Myocyte (in vitro differentiated cells): ENCODE measurements around the gene F12. TPM values are rescaled to one million over a fixed set of nuclear protein-coding genes. Genes with fewer than 3 reads are reported as not detected.
"Not testable (repeated sequence)": the region's sequence is repeated elsewhere in the genome, so short reads cannot be mapped to it uniquely, and the experiment has no call there.

Experiments
- DNase-seq: peaks from one replicate; pipeline ENCODE4 v3.0.0-alpha.2; 2012; ENCODE audit warnings: low read depth
- total RNA-seq: library from RNA; depleted of rRNA; stranded (reverse); fragments of >200 nt; gene quantifications from 2 replicates; pipeline ENCODE4 v1.2.3, GENCODE V29; 2014

The F12 gene
- total RNA-seq, 1 donor from 2014 or later, result 0.86 TPM

DNA sequence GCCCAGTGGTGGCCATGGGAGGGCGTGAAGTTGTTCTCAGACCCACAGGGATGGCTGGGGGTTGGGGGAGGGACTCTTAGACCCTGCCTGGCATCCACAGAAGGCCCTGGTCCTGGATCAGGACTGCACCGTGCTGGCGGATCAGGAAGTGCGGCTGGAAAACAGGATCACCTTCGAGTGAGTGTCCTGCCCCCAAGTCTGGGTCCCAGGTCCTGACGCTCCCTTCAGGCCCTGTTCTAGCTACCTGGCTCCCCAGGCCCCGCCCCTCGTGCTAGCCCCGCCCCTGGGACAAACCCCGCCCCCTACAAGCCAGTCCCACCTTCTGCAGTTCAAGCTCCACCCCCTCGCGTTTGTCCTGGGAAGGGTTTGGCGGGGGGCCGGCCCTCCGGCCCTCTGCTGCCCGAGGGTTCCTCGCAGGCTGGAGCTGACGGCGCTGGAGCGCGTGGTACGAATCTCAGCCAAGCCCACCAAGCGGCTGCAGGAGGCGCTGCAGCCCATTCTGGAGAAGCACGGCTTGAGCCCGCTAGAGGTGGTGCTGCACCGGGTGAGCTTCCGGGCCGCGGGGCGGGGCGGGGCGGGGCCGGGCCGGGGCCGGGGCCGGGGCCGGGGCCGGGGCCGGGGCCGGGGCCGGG lies 38.8 kb downstream of the F12 start:
- DNase-seq, result no peak

DNA sequence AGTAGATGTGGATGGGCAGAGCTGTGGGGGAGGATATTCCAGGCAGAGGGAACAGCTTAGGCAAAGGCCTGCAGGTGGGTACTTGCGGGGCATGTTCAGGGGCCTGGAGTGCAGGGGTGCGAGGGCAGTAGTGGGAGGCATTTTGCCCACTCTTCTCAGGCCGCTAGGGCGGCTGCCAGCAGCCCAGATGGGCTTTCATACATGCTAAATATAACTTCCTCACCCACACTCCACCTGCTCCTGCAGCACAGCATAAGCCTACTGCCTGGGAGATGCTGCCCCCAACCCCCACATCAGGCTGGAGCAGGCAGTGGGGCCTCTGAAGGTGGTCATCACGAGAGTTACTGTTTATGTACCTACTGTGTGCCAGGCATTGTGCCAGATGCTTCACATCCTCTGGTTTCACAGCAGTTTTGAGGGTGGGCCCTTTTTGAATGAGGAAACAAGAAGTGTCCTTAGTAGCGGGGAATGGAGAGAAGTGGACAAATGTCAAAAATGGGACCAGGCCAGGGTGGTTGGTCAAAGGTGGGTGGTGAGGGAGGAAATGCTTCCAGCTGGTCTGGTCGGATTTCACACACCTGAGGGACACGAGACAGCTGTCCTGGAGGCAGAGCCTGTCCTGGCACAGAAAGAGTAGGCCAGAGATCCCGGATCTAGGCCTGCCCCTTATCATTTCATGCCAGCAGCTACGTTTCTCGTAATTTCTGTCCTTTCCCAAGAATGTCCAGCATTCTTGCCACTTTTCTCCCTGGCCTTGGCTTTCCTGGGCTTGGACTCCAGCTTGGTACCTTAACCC lies 39.5 kb downstream of the F12 start:
- peak; percentile 83 for DNase-seq

DNA sequence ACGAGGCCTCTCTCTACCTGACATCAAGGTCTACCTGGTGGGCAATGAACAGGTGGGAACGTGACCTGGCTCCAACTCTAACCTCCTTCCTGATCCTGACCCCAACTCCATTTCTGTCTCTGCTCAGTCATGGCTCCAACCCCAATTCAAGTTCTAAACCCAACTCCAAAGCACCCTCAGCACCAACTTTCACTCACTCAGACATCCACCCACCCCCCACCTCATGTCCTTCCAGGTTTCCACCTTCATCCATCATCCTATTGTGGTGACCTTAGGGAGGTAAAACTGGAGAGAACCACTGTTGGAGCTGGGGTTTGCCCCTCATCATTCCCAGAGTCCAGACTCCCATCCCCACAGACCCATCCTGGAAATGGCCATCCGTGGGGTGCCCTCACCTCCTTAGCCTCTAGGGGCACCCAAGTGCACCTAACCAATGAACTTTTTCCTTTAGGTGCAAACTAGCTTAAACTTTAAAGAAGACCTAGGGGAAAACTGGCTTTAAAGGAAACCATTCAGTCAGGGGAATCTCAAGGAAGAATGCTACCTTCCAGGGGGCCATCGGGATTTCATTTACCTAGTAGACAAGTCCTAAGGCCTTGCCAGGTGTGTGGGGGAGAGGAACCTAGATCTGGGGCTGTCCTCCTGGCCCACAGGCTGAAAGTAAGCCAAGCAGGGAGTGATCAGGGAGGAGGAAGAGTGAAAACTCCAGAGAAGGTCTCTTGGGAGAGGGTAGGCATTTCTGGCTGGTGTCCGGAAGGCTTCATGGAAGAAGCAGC lies 40.3 kb downstream of the F12 start:
- peak; percentile 48 for DNase-seq

DNA sequence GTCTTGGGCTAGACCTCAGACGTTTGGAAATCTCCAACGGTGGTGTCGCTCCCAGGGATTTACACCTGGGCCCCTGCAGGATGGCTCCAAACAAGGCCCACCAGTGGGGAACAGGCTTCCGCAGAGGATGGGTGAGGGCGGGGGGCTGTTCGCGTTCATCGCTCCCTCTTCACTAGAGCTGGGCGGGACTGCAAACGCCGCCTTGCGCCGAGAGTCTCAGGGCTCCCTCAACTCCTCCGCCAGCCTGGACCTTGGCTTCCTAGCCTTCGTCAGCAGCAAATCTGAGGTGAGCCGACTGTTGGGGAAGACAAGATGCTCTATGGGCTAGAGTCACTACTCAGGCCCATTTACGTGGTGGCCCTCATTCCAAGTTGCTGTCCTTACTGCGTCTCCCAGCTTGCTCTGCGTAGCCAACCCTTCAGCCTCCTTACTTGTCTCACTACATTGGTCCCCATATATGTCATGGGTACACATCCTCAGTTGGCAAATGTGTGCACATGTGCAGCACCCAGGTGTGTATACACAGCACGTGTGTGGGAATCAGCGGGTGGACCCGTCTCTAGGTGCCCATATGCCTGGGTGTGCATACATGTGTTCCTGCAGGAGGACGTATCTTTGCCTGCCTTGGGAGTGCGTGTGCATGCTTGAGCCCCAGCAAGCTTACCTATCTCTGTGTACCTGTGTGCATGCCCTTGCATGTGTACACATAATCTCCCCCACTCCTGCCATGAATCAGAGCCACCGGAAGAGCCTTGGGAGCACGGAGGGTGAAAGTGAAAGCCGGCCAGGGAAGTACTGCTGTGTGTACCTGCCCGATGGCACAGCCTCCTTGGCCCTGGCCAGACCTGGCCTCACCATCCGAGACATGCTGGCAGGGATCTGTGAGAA lies 41.1 kb downstream of the F12 start:
- no peak for DNase-seq

DNA sequence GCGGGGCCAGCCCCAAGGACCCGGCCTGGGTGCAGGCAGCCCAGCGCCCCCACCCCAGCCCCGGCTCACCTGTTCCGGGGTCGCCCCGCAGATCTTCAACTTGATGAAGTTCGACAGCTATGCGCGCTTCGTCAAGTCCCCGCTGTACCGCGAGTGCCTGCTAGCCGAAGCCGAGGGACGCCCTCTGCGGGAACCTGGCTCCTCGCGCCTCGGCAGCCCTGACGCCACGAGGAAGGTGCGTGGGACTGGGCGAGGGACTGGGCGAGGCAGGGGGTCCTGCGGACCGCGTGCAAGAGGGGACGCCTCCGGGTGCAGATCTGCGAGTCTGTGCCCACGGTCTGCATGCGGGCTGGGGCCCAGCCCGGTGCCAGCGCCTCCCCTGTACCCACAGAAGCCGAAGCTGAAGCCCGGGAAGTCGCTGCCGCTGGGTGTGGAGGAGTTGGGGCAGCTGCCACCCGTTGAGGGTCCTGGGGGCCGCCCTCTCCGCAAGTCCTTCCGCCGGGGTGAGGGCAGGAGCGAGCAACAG lies 42.0 kb downstream of the F12 start:
- DNase-seq, result no peak

DNA sequence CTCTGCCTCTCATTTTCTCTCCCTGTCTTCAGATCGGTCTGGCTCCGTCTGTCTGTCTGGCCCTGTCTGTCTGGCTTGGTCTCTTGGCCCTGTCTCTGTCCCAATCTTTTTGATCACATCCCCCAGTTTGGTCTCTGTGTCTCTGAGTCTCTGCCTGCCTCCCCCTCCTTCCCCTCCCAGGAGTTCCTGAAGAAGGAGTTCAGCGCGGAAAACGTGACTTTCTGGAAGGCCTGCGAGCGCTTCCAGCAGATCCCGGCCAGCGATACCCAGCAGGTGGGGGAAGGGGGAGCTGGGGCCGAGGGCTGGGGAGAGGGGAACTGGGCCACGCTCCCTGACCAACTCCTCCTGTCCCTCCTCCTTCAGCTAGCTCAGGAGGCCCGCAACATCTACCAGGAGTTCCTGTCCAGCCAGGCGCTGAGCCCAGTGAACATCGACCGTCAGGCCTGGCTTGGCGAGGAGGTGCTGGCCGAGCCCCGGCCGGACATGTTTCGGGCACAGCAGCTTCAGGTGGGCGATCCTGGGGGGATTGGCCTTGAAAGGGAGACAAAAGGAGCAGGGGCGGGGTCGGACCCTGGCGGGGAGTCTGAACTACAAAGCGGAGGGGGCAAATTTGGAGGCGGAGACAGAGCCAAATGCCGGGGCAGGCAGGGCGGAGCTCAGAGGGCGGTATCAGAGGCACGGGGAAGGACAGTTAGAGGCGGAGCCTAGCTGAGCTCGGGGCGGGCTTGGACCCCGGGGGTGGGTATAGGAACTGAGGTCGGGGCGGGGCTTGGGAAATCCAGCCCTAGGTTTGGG lies 42.6 kb downstream of the F12 start:
- DNase-seq, result peak; percentile 44

DNA sequence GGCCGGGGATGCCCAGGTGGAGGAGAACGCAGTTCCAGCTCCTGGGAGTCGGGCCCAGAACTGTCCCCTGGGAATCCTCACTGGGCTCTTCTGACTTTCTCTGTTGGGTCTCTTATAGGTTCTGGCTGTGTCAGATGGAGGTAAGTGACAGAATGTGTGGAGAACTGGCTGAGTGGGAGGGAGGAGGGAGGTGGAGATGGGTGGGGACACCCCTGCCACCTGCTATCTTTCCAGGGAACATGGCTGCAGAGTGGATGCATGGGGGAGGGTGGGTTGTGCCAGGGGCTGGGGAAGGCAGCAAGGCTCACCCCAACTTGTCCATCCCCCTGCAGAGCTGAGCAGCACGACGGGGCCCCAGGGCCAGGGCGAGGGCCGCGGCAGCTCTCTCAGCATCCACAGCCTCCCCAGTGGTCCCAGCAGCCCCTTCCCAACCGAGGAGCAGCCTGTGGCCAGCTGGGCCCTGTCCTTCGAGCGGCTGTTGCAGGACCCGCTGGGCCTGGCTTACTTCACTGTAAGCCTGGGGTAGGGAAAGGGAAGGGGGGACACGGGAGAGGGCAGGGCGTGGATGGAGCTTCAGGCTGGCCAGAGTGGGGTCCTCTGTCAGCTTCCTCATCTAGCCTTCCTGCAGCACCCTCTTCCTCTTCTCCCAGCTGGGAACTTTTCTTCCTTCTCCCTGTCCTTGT lies 43.4 kb downstream of the F12 start:
- DNase-seq, result no peak

DNA sequence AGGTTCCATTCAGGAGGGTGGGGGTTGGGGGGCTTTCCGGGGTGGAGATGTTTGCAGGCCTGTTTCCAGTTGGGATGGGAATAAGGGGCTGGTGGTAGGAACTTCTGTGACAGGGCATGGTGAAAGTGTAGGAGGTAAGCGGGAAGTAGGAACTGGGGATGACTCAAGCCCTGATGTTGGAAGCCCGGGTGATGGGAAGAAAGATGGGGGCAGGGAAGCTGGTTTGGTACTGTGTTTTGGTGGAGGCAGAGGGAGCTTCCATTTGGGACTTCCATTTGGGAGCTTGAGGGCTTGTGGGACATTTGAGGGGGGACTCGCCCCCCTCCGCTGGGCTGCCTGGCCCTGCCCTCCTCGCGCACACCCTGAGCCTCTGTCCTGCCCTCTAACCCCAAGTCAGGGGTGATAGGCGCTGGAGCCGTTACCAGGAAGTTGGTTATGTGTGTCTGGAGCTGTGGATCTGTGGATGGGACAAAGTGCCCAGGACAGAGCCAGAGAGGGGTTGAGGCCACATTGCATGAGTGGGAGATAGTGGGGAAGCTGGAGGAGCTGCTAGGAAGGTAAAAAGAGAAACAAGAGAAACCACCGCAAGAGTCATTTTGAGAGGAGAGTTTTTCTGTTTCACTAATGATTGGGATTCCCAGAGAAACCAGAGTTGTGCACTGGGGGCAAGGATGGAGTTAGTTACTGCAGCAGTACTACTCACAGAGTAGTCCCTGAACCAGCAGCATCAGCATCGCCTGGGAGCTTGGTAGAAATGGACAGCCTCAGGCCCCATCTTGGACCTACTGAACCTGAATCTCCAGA lies 45.0 kb downstream of the F12 start:
- DNase-seq, result no peak

DNA sequence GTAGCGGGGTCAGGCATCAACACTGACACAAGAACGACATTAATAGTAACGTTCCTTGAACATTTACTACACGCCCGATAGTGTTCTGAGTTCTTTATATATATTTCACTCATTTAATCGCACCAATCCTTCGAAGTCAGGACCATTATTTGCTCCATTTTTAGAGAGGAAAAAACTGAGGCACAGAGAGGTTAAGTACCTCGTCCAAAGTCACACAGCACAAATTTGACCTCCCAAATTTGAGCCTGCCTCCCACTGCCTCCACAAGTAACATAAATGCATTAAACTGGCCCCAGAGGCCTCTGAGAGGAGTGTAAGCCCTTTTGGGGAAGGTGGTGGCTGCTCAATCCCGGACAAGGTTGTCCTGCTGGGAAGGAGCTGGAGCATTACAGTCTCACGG lies 45.8 kb downstream of the F12 start:
- DNase-seq, result no peak

DNA sequence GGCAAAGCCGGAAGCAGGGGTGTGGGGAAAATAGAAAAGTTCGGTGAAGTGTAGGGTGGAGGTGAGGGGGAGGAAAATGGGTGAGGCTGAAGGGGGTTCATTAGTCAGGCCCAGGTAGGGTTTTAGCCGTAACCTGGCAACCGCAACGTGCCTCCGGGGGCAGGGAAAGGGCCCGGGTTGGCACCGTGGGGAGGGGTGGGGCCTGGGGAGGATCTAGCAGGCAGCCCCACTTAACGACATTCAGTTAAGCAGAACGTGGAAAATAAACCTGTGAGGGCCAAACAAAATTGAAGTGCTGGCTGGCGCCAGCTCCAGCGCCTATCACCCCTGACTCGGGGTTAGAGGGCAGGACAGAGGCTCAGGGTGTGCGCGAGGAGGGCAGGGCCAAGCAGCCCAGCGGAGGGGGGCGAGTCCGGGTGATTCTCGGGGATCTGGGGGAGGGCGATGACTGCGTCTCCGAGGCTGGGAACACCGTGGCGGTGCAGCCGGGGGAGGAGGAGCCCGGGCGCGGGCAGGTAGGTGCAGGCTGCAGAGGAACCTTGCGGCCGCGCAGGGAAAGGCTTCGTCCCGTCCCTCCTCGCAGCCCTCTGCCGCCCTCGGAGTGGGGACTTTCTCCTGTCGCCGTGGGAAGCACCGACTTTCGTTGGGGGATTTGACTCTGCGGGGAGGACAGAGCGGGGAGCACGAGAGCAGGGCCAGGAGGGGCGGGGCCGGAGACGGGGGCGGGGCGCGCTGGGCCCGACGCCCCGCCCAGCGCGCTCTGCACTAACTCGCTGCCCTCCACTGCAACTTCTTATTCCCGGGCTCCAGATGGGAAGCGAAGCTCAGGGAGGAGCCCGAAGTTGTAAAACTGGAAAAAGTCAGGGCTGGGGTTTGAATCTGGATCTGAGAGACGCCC lies 46.5 kb downstream of the F12 start:
- peak; percentile 14 for DNase-seq

DNA sequence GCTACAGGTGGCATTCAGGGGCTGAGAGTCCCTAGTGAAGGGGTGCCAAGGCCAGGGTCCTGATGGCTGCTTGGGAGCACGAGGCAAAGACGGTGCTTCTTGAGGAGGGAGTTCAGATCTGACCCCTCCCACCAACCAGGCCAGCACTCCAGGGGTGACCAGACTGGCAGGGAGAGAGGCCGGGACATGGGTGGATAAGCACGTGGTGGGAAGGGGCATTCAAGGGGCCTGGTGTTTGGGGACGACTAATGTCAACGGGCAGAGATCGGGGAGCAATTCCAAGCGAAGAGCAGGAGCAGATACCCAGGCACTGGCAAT lies 47.1 kb downstream of the F12 start:
- no peak for DNase-seq

DNA sequence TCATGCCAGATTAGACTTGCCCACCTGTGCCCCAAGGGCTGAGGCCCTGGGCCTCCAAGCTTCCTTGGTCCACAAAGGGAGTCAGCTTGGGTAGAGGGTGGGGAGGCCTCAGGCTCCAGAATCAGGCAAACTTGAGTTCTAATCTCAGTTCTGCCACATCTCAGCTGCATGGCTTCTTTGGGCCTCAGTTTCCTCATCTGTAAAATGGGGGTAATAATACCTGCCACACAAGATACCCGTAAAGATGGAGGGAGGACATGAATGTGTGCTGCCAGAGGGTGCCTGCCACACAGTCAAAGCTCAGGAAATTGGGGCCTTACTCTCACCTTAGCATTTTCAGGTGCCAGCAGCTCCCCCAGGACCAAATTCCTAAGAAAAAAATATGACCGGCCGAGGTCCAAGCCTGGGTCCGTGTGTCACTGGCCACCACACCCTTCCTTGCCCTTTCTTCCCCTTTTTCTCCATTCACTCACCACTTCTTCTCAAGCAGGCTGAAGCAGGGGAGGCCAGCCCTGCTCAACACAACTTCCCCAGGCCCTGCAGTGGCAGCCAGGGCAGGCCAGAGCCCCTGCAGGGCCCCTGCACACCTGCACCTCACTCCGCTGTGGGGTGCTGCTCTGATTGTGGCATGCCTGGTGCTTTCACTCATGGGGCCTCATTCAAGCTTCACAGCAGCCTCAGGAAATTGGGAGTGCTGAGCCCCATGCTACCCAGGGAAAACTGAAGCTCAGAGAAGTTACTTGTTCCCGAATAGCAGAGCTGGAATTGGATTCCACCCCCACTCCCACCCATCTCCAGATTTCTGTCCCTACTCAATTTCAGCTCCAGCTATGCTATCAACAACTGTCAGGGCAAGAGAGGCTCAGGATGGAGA lies 47.7 kb downstream of the F12 start:
- no peak for DNase-seq

DNA sequence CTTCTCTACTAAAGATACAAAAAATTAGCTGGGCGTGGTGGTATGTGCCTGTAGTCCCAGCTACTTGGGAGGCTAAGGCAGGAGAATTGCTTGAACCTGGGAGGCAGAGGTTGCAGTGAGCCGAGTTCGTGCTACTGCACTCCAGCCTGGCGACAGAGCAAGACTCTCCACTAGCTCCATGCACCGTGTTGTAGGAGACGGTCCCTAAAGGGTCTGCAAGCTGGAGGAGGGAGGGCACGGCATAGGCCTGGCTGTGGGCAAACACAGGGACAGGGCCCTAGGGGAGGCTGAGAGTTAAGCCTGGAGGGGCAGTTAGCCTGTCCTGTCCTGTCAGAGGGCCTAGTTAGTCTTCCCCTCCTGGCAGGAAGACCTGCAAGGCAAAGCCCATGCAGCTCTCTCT lies 48.6 kb downstream of the F12 start:
- DNase-seq, result not testable (repeated sequence)

DNA sequence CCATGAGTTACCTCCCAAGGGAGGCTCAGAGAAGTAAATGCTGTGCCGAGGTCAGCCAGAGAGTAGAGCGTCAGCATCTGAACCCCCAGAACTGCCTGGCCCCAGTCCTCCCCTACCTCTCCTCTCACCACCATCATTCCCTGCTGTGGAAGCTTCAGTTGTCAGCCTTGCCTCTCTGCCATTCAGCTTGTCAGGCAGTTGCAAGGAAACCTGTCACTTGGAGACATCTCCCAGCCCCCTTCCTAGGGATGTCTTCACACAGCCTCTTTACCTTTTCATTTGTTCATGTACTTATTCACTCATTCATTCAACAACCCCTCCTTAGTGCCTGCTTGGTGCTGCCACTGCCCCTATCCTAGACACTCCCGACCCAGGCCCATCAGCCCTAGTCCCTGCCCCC lies 49.5 kb downstream of the F12 start:
- no peak for DNase-seq

DNA sequence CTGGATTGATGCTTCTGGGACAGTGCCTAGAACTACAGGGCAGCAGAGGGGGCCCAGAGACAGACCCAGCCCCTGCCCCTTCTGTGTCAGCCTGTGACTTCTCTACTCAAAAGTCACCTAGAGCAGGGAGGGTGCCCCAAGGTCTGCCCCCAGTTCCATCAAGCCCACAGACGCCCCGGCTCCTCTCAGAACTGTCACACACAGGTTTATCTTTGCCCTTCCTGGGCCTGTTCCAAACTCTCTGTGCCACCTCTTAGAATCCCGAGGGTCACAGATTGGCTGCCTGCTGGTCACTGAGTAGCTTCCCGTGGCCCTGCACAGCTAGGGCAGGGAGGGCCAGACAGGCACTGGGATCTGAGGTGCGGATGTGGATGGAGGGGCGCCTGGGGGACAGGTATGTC lies 49.9 kb downstream of the F12 start:
- no peak for DNase-seq

DNA sequence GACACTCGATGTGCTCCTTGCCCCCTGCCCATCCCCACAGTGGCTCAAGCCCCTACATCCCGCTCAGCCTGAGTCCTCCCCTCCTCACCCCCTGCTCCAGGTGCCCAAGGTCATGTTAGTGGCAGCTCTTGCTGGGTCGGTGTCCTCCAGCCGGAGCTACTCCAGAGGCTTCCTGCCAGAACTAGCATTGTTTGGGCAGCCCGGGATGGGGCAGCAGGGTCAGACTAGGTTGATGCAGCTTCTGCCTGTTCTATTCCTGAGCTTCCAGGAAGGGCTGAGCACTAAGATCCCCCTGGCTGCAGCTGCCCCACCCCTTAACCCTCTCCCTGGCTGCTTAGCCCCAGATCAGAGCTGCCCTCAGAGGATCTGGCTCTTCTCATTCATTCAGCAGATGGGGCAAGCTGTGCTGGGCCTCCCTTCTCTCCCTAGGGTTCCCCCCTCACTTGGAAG lies 51.0 kb downstream of the F12 start:
- DNase-seq, result no peak
